Duodenal mucosa (tissue), 2 donors: ENCODE results near the gene CNTNAP2.

Experiments used
- H3K27ac ChIP-seq: one replicate; pipeline ENCODE4 v1.7.0; 2013; ENCODE audit warnings: low read depth, low read length
- H3K27me3 ChIP-seq, 2 donors: one replicate each; pipeline ENCODE4 v1.7.0; 2013; ENCODE audit warnings: low read length in 2 of 2, control low read depth in 1 of 2; ENCODE audit not compliant: insufficient read depth in 2 of 2, control insufficient read depth in 1 of 2
- H3K36me3 ChIP-seq, 2 donors: one replicate each; pipeline ENCODE4 v1.7.0; 2013; ENCODE audit warnings: low read length in 2 of 2, control low read depth in 1 of 2; ENCODE audit not compliant: insufficient read depth in 2 of 2, control insufficient read depth in 1 of 2
- H3K4me1 ChIP-seq, 2 donors: one replicate each; pipeline ENCODE4 v1.7.0; 2013; ENCODE audit warnings: low read length in 2 of 2, control low read depth in 1 of 2; ENCODE audit not compliant: insufficient read depth in 2 of 2, control insufficient read depth in 1 of 2
- H3K4me3 ChIP-seq, 2 donors: one replicate each; pipeline ENCODE4 v1.7.0; 2013; ENCODE audit warnings: low read length in 2 of 2, low read depth in 1 of 2
- H3K9ac ChIP-seq, 2 donors: one replicate each; pipeline ENCODE4 v1.7.0; 2013; ENCODE audit warnings: low read length in 2 of 2, low read depth in 1 of 2
- H3K9me3 ChIP-seq, 2 donors: one replicate each; pipeline ENCODE4 v1.7.0; 2013; ENCODE audit warnings: low read length in 2 of 2, control low read depth in 1 of 2; ENCODE audit not compliant: control insufficient read depth in 1 of 2

CNTNAP2 gene

GRCh38 chr7:147984265-147984664 lies 1867.7 kb downstream of the CNTNAP2 start:
- no peaks in the 10 kb centered on the region for H3K36me3 ChIP-seq
- H3K9ac ChIP-seq: no peak overlapping the region
- peaks cover 0 to 6% of the 10 kb centered on the region in 2 donors for H3K9me3 ChIP-seq
- H3K27me3 ChIP-seq: no peaks in the 10 kb centered on the region
- H3K4me3 ChIP-seq: no peak overlapping the region
- H3K27ac ChIP-seq: no peak overlapping the region
- no peaks in the 10 kb centered on the region for H3K4me1 ChIP-seq

- H3K36me3 ChIP-seq: no peaks in the 10 kb centered on the region
- H3K4me3 ChIP-seq: no peak overlapping the region
- H3K9ac ChIP-seq: no peak overlapping the region
- no peak overlapping the region for H3K27ac ChIP-seq
- no peaks in the 10 kb centered on the region for H3K27me3 ChIP-seq
- no peaks in the 10 kb centered on the region for H3K4me1 ChIP-seq
- H3K9me3 ChIP-seq: peaks cover 3 to 11% of the 10 kb centered on the region in 2 donors
These were observed 1873.5 kb downstream of the CNTNAP2 start for GRCh38 chr7:147990079-147990478.

GRCh38 chr7:147990942-147991341 lies 1874.3 kb downstream of the CNTNAP2 start:
- Histone ChIP-seq H3K4me1 (no peaks in the 10 kb centered on the region), H3K36me3 (no peaks in the 10 kb centered on the region), H3K9me3 (peaks cover 3 to 8% of the 10 kb centered on the region in 2 donors), H3K4me3 (no peak overlapping the region), H3K27ac (no peak overlapping the region), H3K27me3 (no peaks in the 10 kb centered on the region), H3K9ac (no peak overlapping the region)

- Histone ChIP-seq H3K36me3 (no peaks in the 10 kb centered on the region), H3K9ac (no peak overlapping the region), H3K27me3 (no peaks in the 10 kb centered on the region), H3K4me3 (no peak overlapping the region), H3K4me1 (no peaks in the 10 kb centered on the region), H3K9me3 (peaks cover 3 to 5% of the 10 kb centered on the region in 2 donors), H3K27ac (no peak overlapping the region)
These were observed 1876.1 kb downstream of the CNTNAP2 start for GRCh38 chr7:147992698-147993097.

- Histone ChIP-seq H3K9ac (no peak overlapping the region), H3K4me3 (no peak overlapping the region), H3K27ac (no peak overlapping the region), H3K4me1 (no peaks in the 10 kb centered on the region), H3K27me3 (no peaks in the 10 kb centered on the region), H3K9me3 (peaks cover 0 to 3% of the 10 kb centered on the region in 2 donors), H3K36me3 (no peaks in the 10 kb centered on the region)
These were observed 1881.0 kb downstream of the CNTNAP2 start for GRCh38 chr7:147997636-147998035.

GRCh38 chr7:147999962-148000361 lies 1883.4 kb downstream of the CNTNAP2 start:
- H3K4me1 ChIP-seq: no peaks in the 10 kb centered on the region

DNA sequence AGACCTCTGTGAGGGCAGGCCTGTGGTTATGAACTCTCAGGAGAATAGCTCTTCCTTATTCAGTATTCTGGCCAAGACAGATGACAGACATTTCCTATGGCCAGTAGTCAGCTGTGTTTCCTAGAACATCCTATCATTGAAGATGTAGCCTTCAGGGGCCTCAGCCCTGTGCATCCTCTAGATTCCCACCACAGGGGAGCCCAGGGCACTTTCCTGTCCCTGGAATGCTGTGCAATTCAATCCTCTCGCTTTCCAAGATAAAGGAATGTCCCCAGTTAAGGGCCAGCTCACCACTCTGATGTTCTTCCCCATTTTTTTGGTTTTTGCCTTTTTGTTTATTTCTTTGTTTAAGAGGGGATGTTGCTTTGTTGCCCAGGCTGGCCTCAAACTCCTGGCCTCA lies 1895.2 kb downstream of the CNTNAP2 start:
- H3K27me3 ChIP-seq: no peaks in the 10 kb centered on the region
- no peaks in the 10 kb centered on the region for H3K9me3 ChIP-seq
- no peaks in the 10 kb centered on the region for H3K36me3 ChIP-seq
- no peaks in the 10 kb centered on the region for H3K4me1 ChIP-seq
- H3K27ac ChIP-seq: no peak overlapping the region
- H3K9ac ChIP-seq: no peak overlapping the region
- H3K4me3 ChIP-seq: no peak overlapping the region

More at GRCh38 chr7:147999962-148000361, 1883.4 kb downstream of the CNTNAP2 start:
- no peak overlapping the region for H3K4me3 ChIP-seq
- no peaks in the 10 kb centered on the region for H3K36me3 ChIP-seq
- H3K9ac ChIP-seq: no peak overlapping the region
- no peaks in the 10 kb centered on the region for H3K9me3 ChIP-seq
- H3K27ac ChIP-seq: no peak overlapping the region
- no peaks in the 10 kb centered on the region for H3K27me3 ChIP-seq

DNA sequence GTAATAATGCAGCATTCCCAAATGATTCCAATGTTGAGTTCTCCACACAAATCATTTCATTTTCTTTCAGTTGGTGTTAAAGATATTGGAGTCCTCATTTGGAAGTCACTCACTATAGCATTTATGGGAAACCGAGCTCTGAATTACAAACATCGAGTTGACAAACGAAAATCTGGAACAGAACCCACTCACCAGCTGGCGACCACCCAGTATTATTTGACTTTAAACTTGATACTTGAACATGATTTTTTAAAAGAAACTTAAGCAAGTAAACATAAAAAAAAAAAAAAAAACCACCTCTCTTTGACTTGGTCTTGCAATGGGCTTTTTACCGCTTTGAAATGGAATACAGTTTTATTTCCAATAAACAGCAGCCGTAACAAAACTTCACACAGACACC lies 1897.4 kb downstream of the CNTNAP2 start:
- H3K9me3 ChIP-seq: no peaks in the 10 kb centered on the region
- H3K4me1 ChIP-seq: no peaks in the 10 kb centered on the region

DNA sequence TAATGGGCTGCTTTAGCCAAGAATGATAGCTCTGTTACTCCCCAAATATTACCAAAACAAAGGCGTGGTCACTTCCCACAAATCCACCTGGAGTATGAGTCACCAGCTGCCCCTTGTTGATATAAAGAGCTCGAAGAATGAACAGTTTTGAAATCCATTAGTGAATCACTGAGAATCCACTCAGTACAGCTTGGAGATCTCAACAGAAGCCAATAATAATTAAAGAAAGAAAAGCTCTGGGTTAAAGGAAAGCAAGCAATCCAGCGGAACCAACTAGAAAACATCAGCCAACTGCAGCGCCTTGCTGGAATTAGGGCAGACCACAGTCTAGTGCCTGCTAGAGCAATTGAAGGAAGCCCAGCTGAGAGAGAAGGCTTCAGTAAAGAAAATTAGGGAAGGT lies 1897.9 kb downstream of the CNTNAP2 start:
- Histone ChIP-seq H3K27ac (no peak overlapping the region), H3K27me3 (no peaks in the 10 kb centered on the region), H3K9ac (no peak overlapping the region), H3K4me1 (no peaks in the 10 kb centered on the region), H3K9me3 (no peaks in the 10 kb centered on the region), H3K36me3 (no peaks in the 10 kb centered on the region), H3K4me3 (no peak overlapping the region)

More for the DNA sequence above, 1897.4 kb downstream of the CNTNAP2 start:
- Histone ChIP-seq H3K36me3 (no peaks in the 10 kb centered on the region), H3K27me3 (no peaks in the 10 kb centered on the region), H3K9ac (no peak overlapping the region), H3K4me3 (no peak overlapping the region), H3K27ac (no peak overlapping the region)

- H3K4me3 ChIP-seq: no peak overlapping the region
- no peaks in the 10 kb centered on the region for H3K4me1 ChIP-seq
- H3K9ac ChIP-seq: no peak overlapping the region
- no peak overlapping the region for H3K27ac ChIP-seq
- no peaks in the 10 kb centered on the region for H3K9me3 ChIP-seq
- no peaks in the 10 kb centered on the region for H3K36me3 ChIP-seq
- H3K27me3 ChIP-seq: no peaks in the 10 kb centered on the region
These were observed 1900.5 kb downstream of the CNTNAP2 start for GRCh38 chr7:148017126-148017525.

GRCh38 chr7:148020679-148021078 lies 1904.1 kb downstream of the CNTNAP2 start:
- Histone ChIP-seq H3K4me1 (no peaks in the 10 kb centered on the region), H3K27me3 (no peaks in the 10 kb centered on the region), H3K36me3 (no peaks in the 10 kb centered on the region), H3K9me3 (no peaks in the 10 kb centered on the region), H3K27ac (no peak overlapping the region), H3K4me3 (no peak overlapping the region), H3K9ac (no peak overlapping the region)
